SK-N-DZ (cell line): Measurements from ENCODE around the gene FAM163A.

ENCODE experiments used
- DNase-seq: peaks from one replicate; pipeline ENCODE4 v3.0.0-alpha.2; 2015; ENCODE audit warnings: low spot score

The FAM163A gene

GRCh38 chr1:179750630-179751029 lies 7.5 kb downstream of the FAM163A start:
- DNase-seq: no peak

GRCh38 chr1:179753061-179753460 lies 10.0 kb downstream of the FAM163A start:
- no peak for DNase-seq

GRCh38 chr1:179754041-179754624 lies 11.0 kb downstream of the FAM163A start:
- peak; percentile 18 for DNase-seq

- DNase-seq: no peak
These were observed 14.8 kb downstream of the FAM163A start for GRCh38 chr1:179757933-179758332.

- DNase-seq: peak; percentile 62
These were observed 17.4 kb downstream of the FAM163A start for GRCh38 chr1:179760521-179760920.

- peak; percentile 90 for DNase-seq
These were observed 18.2 kb downstream of the FAM163A start for GRCh38 chr1:179761296-179761695.

GRCh38 chr1:179761846-179762640 lies 19.0 kb downstream of the FAM163A start:
- DNase-seq: no peak

GRCh38 chr1:179767177-179767581 lies 24.1 kb downstream of the FAM163A start:
- peak; percentile 83 for DNase-seq

GRCh38 chr1:179767996-179768395 lies 24.9 kb downstream of the FAM163A start:
- DNase-seq: no peak

GRCh38 chr1:179770887-179771502 lies 27.9 kb downstream of the FAM163A start:
- no peak for DNase-seq

GRCh38 chr1:179773264-179773663 lies 30.2 kb downstream of the FAM163A start:
- DNase-seq: no peak

GRCh38 chr1:179774000-179774399 lies 30.9 kb downstream of the FAM163A start:
- no peak for DNase-seq

GRCh38 chr1:179774566-179774965 lies 31.5 kb downstream of the FAM163A start:
- DNase-seq: no peak

GRCh38 chr1:179775009-179775408 lies 31.9 kb downstream of the FAM163A start:
- no peak for DNase-seq

- no peak for DNase-seq
These were observed 33.7 kb downstream of the FAM163A start for GRCh38 chr1:179776831-179777230.

- no peak for DNase-seq
These were observed 34.6 kb downstream of the FAM163A start for GRCh38 chr1:179777731-179778130.

- no peak for DNase-seq
These were observed 36.7 kb downstream of the FAM163A start for GRCh38 chr1:179779645-179780272.

- peak; percentile 99 for DNase-seq
These were observed 38.9 kb downstream of the FAM163A start for GRCh38 chr1:179781962-179782361.

GRCh38 chr1:179785031-179785431 lies 41.9 kb downstream of the FAM163A start:
- DNase-seq: peak; percentile 82

GRCh38 chr1:179785728-179786127 lies 42.6 kb downstream of the FAM163A start:
- DNase-seq: no peak

- peak; percentile 81 for DNase-seq
These were observed 44.0 kb downstream of the FAM163A start for GRCh38 chr1:179786815-179787685.
